ENCODE measurements around the gene EAF1. TPM values are rescaled to one million over a fixed set of nuclear protein-coding genes. Genes with fewer than 3 reads are reported as not detected.
A peak's percentile ranks its signal among the peaks of the same experiment; 100 is the strongest.
"Not testable (repeated sequence)": the region's sequence is repeated elsewhere in the genome, so short reads cannot be mapped to it uniquely, and the experiment has no call there.

Gene EAF1
- polyA plus RNA-seq, 3 donors = 17.1 to 23.0 (median 21.3) TPM

DNA sequence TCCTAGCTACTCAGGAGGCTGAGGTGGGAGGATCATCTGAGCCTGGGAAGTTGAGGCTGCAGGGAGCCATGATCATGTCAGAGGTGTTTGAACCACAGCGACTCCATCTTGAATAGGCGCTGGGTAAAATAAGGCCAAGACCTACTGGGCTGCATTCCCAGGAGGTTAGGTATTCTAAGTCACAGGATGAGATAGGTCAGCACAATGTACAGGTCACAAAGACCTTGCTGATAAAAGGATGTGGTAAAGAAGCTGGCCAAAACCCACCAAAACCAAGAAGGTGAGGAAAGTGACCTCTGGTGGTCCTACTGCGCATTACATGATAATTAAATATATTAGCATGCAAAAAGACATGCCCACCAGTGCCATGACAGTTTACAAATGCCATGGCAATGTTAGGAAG is 28.7 kb upstream of the EAF1 start:
- DNase-seq (ENCODE audit: extremely low read depth in 1 of 11, low read depth in 9 of 11, low spot score in 4 of 11) = peak in 1 of 11 donors; percentile 3

DNA sequence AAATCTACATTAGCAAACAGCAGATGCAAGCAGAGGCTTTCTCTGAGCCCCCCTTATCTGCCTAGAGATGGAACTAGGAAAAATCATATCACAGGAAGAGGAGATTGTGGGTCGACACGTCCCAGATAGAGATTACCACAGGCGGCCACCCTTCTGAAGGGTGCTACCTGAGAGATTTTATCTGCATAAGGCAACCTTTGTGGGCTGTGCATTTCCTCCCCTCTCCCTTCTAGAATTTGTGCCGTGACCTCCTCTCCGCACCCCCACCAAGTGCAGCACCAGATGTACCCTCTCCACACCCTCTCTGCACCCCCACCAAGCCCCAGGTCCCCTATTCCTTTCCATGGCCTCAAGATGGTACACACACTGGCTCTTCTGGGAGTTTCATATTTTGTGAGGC is 27.4 kb upstream of the EAF1 start:
- DNase-seq (ENCODE audit: extremely low read depth in 1 of 11, low read depth in 9 of 11, low spot score in 4 of 11) = no peak

DNA sequence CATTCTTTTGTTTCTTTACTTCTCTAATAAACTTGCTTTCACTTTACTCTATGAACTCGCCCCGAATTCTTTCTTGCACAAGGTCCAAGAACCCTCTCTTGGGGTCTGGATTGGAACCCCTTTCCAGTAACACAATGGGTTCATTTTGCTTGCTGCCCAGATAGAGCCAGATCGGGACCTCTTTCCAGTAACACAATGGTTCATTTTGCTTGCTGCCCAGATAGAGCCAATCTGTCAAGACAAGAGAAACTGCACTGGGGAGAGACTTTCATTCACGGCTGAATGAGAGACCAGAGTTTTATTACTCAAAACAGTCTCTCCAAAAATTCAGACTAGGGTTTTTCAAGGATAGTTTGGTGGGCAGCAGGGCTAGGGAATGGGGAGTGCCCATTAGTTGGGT is 25.5 kb upstream of the EAF1 start:
- DNase-seq (ENCODE audit: extremely low read depth in 1 of 11, low read depth in 9 of 11, low spot score in 4 of 11) = no peak

DNA sequence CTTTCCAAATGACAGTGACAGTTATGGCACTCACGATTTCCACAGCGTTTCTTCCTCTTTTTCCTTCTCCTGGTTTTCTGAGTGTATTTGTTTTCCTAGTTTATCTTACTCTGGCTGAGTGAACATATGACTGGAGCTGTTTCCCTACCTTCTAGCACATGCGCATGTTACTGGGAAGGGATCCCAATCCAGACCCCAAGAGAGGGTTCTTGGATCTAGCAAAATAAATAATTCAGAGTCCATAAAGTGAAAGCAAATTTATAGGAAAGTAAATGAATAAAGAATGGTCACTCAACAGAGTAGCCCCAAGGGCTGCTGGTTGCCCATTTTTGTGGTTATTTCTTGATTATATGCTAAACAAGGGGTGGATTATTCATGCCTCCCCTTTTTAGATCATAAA is 23.9 kb upstream of the EAF1 start:
- DNase-seq (ENCODE audit: extremely low read depth in 1 of 11, low read depth in 9 of 11, low spot score in 4 of 11) = no peak

DNA sequence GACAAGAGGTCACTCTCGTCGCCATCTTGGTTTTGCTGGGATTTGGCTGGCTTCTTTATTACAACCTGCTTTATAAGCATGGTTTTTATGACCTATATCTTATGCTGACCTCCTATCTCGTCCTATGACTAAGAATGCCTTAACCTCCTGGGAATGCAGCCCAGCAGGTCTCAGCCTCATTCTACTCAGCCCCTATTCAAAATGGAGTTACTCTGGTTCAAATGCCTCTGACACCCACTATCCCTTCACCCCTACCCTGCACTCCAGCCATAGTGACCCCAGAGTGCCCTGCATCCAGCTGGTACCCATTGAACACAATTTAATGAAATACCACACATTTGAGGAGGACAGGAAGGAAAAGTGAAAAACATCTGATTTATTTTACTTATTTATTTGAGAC is 23.4 kb upstream of the EAF1 start:
- DNase-seq (ENCODE audit: extremely low read depth in 1 of 11, low read depth in 9 of 11, low spot score in 4 of 11) = no peak

DNA sequence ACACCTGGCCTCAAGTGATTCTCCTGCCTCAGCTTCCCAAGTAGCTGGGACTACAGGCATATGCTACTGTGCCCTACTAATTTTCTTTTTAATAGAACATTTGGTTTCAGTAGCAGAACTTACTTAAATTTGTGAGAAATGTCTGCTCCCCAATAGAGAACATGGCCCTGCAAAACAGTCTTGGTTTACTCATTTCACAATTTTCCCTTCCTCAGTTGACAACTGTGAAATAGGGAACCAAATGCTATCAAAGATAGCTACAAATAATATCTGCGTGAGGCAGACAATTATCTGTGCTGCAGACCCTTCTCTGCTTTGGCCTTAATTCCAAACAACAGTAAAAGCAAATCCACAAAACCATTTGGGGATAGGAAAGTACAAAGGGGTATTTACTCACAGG is 22.6 kb upstream of the EAF1 start:
- DNase-seq (ENCODE audit: extremely low read depth in 1 of 11, low read depth in 9 of 11, low spot score in 4 of 11) = no peak

DNA sequence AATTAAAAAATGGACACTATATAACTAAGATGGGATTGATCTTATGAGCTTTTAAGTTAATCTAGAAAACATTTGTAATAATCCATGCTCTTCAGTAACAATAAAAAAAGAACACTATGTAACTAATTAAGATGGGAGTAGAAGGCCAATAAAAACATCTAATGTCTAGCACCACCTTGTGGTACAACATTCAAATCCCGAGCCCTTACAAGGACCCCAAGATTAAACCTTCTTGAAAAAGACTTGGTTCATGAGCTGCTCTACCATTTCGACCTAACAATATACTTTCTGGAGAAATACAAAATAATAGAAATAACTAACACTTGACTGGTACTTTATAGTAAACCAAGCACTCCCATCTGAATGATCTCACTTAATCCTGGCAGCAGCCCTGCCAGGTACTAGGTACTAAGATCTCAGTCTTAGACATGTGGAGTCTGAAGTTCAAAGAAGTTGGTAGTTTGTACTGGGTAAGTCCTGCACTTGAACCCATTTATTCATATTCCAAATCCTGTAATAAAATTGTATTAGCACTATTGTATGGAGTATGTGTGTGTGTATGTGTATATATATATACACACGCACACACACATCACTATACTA is 21.8 kb upstream of the EAF1 start:
- peak in 5 of 11 donors; percentile 31 to 57 (median 46) for DNase-seq (ENCODE audit: extremely low read depth in 1 of 11, low read depth in 9 of 11, low spot score in 4 of 11)

DNA sequence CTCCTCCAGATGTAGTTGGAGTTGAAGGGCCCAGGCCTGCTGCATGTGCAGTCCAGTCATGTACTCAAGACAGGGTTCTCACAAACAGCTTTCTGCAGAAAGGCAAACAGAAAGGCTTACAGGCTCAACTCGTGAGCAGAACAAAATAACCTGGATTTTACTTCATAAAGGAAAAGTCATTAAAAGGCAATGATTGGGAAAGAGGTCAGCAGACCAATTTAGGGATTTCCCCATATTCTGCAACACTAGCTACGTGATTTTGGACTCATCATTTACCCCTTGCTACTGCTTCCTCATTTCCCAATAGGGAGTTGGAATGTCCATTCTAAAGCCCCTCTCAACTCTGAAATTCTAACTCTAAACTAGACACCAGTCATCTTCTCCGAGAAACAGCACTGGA is 18.2 kb upstream of the EAF1 start:
- DNase-seq (ENCODE audit: extremely low read depth in 1 of 11, low read depth in 9 of 11, low spot score in 4 of 11) = no peak

DNA sequence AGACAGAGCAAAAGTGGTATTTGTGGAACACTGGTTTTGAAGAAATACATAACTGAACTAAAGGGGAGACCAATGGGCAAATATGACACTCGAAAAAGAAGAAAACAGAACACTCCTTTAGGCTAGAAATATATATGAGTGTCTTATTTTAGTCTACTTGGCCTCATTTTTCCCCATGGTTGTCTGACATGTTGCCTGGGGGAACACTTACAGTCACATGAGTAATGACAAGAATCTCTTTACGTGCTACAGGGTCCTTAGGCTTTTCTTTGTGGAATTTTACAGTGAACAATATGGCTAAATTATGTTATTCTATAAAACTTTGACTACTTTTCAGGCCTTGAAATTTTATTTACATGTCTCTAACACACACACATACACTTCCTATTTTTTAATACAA is 17.6 kb upstream of the EAF1 start:
- no peak for DNase-seq (ENCODE audit: extremely low read depth in 1 of 11, low read depth in 9 of 11, low spot score in 4 of 11)

DNA sequence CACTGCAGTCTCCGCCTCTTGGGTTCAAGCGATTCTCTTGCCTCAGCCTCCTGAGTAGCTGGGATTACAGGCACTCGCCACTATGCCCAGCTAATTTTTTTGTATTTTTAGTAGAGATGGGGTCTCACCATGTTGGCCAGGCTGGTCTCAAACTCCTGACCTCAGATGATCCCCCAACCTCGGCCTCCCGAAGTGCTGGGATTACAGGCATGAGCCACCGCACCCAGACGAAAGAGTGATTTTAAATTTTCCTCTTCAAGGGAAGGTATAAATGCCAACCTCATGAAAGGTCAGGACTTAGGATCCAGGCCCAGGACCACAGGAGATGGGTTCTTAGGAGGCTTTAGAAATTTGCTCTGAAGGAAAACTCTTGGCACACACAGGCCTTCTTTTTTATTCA is 16.4 kb upstream of the EAF1 start:
- DNase-seq (ENCODE audit: extremely low read depth in 1 of 11, low read depth in 9 of 11, low spot score in 4 of 11) = not testable (repeated sequence)

DNA sequence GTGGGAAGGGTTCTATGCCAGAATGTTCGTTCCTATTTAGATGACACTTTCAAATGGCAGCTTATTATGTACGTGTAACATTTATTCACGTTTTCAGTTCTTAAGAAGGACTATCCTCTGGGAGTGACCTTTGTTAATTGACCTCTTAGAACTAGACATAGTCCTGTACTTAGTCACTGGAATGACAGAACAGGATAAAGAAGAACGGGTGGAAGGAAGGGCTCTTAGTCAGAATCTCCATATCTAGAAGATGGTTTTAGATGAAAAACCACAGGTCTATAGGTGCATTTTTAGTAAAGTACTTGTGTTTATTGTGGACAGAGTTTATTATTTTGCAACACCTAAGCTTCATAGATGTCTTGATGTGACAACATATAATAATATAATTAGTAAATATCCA is 6.5 kb upstream of the EAF1 start:
- DNase-seq (ENCODE audit: extremely low read depth in 1 of 11, low read depth in 9 of 11, low spot score in 4 of 11) = no peak

DNA sequence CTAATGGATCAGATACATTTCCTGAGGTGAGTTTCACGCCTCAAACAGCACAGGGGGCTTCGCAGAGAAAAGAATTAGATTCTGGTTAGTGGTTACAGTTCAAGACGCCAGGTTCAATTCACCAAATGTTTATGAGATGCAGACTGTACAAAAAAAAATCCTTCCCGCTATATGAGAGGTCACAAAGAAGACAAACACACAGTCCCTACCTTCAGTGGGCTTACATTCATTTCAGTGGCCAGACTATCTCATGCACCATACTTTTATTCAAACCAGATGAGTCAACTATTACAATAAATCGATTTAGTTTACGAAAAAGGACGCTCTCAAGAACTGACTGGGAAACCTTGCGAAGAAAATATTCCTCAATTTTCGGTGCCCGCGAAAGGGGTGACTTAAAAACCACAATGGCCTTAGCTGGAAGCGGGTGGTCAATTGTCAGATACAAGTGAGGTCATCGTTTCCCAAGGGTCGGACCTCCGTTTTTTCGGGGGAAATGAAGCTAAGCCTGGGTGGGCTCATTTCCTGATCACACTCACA is 749 bp upstream of the EAF1 start:
- no peak for DNase-seq (ENCODE audit: extremely low read depth in 1 of 11, low read depth in 9 of 11, low spot score in 4 of 11)

DNA sequence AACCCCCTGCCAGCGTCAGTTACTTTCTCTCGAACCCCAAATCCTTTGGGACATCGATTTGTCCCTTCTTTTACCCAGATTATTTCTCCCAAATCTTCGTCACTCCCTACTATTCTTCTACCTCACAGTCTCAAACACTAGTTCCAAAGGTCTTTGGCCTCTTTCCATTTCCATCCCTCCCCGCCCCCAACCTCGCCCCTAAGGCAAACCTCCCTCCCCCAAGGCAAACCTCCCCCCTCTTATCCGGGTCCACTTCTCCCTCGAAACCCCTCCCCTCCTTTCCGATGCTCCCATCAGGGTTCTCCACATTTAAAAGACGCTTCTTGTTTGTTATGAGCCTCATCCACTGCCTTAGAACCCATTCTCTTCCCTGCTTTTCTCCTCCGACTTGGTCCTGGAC is 583 bp downstream of the EAF1 start:
- no peak for DNase-seq (ENCODE audit: extremely low read depth in 1 of 11, low read depth in 9 of 11, low spot score in 4 of 11)

DNA sequence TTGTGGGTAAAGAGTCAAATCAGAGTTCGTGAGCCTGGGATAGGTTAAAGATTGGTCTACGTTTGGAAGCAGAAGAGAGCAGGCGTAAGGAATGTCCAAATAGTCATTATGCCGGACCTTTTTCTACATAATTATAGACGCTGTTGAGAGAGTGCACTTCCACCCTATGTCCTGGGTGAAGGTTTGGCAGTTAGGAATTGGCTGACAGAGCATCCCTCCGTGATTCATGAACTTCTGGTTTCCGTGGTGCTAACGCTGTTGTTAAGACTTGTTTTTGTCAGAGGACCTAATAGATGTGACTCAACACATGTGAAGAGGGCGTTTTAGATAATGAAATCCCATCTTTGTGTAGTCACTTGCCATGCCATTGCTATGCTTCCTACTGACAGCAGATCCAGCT is 1.1 kb downstream of the EAF1 start:
- no peak for DNase-seq (ENCODE audit: extremely low read depth in 1 of 11, low read depth in 9 of 11, low spot score in 4 of 11)

DNA sequence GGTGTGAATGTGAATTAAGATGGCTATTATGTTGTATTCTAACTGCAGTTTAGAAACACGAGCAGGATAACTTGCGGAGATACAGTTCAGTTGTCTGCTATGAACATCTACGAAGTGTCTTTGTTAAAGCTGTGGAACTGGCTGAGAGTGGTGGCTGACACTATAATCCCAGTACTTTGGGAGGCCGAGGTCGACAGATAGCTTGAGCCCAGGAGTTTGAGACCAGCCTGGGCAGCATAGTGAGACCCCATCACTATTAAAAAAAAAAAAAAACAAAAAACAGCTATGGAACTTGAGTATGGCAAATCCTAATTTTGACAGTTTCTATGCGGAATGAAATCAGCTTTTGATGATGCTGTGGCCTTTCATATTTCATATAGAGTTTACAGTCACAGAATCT is 1.7 kb downstream of the EAF1 start:
- no peak for DNase-seq (ENCODE audit: extremely low read depth in 1 of 11, low read depth in 9 of 11, low spot score in 4 of 11)

DNA sequence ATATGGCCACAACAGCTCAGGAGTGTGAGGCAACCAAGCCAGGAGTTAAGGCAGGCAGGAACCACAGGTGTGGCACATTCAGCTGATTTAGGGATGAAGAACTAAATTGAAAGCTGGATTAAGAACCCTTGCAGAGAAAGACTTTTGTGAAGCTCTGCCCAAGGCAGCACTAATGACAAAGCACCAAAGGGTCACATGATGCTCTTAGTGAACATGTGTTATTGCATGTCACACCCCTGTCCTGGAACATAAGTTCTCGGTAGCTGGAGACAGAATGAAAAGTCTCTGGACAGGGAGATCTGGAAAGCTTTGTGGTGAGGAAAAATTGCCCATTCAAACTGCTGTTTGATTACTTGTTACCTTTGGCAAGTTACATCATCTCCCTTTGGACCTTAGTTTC is 3.2 kb downstream of the EAF1 start:
- DNase-seq (ENCODE audit: extremely low read depth in 1 of 11, low read depth in 9 of 11, low spot score in 4 of 11) = no peak

DNA sequence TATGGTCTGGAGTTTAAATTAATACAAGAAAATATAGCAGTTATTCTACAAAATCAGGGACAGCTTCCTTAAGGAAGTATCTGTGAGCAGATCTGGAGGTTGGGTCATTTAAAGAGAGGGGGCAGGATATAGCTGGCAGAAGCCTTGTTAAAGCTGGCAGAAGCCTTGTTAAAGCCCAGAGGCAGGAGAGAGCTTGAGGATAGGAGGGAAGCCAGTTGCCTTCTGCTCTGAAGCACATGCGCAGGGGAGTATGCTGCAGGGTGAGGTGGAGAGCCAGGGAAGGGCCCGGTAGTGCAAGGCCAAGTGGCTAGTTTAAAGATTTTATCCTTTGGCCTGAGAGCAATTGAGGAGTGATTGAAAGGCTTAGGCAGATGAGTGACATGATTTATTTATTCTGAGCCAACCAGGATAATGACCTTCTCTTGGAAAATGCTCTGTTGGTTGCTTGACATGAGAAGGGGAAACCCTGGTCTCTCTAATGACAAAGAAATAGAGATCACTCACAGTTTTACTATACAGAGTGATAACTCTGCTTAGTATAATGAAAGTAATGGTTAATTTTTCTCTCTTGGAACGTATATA is 3.9 kb downstream of the EAF1 start:
- DNase-seq (ENCODE audit: extremely low read depth in 1 of 11, low read depth in 9 of 11, low spot score in 4 of 11) = no peak

DNA sequence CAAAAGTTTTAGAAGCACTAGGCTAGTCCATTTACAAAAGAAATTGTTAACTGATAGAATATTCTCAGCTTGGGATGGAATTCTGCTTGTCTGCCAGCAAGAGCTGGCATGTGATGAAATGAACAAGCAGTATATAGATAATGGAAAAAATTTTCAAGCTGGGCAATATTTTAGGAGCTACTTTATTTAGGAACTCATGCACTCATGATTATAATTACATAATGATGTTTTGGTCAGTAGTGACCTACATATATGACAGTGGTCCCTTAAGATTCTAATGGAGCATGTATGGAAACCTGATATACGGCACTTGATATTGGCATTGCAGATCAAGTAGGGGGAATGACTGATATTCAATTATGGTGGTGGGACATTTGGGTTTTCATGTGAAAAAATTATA is 6.1 kb downstream of the EAF1 start:
- no peak for DNase-seq (ENCODE audit: extremely low read depth in 1 of 11, low read depth in 9 of 11, low spot score in 4 of 11)

DNA sequence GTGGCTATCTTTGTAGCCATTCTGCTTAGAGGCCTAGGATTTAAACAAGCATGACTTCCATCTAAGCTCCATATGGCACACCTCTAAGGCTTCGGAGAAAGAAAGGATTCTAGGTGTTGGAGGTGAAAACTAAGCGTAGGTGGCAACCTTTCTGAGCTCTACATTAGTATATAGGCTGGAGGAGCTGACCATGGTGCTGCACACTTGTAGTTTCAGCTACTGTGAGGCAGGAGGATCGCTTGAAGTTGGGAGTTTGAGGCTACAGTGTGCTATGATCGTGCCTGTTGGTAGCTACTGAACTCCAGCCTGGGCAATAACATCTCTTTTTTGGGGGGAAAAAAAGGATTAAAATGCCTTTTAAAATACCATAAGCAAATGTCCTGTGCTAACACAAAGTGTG is 7.4 kb downstream of the EAF1 start:
- DNase-seq (ENCODE audit: extremely low read depth in 1 of 11, low read depth in 9 of 11, low spot score in 4 of 11) = no peak

DNA sequence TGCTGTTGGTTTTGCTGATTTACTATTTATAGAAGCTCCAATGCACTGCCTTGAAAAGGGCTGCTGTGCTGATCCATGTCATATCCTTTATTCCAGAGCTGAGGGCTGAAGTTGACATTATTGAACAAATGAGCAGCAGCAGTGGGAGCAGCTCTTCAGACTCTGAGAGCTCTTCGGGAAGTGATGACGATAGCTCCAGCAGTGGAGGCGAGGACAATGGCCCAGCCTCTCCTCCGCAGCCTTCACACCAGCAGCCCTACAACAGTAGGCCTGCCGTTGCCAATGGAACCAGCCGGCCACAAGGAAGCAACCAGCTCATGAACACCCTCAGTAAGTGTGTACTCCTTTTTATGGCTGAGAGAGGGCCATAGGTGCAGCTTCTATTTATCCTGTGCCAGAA is 8.8 kb downstream of the EAF1 start:
- no peak for DNase-seq (ENCODE audit: extremely low read depth in 1 of 11, low read depth in 9 of 11, low spot score in 4 of 11)

DNA sequence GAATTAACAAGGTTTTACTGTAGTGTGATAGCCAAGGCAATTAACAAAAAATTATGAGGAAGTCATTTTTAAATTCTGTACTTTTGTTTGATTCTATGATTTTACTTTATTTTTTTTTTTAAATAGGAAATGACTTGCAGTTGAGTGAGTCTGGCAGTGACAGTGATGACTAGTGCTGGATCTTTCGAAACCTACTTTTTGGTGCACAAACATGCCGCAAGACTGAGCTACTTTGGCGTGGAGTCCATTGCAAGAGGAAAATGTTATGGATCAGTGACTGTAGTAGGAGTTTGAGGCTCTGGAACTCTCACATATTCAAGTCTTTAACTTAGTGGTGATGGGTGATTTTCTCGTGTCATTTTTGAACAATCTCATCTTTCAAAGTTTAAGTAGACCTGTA is 11.6 kb downstream of the EAF1 start:
- no peak for DNase-seq (ENCODE audit: extremely low read depth in 1 of 11, low read depth in 9 of 11, low spot score in 4 of 11)

Data from renal cortex interstitium (tissue), 11 donors.